GM23338 (cell line): ENCODE data around the gene ATR. TPM values are rescaled to one million over a fixed set of nuclear protein-coding genes. Genes with fewer than 3 reads are reported as not detected.

Source experiments
- ATAC-seq: fragments of 200-7000 bp; cut with Tn5 transposase; 3 replicates; pipeline ENCODE4 v1.9.1; 2020
- DNase-seq: peaks from one replicate; pipeline ENCODE4 v3.0.0-alpha.2; 2015; ENCODE audit warnings: low spot score
- H2AFZ ChIP-seq: fragments of 200-600 bp; sonication (generic); 2 replicates; pipeline ENCODE4 v1.8.0; 2016; ENCODE audit warnings: antibody characterized with exemption, mild to moderate bottlenecking, moderate library complexity
- H3F3A ChIP-seq: fragments of 200-600 bp; sonication (generic); replicated peaks from 2 replicates; pipeline ENCODE4 v1.8.0; 2017; ENCODE audit warnings: antibody characterized with exemption, mixed run types, low read depth
- H3K27ac ChIP-seq: fragments of 200-600 bp; sonication (generic); 2 replicates; pipeline ENCODE4 v1.6.1; 2016; ENCODE audit warnings: low read depth
- H3K27me3 ChIP-seq: fragments of 200-600 bp; sonication (generic); 2 replicates; pipeline ENCODE4 v1.8.0; 2016; ENCODE audit warnings: mild to moderate bottlenecking, mixed run types, moderate library complexity; ENCODE audit not compliant: insufficient read depth
- H3K36me3 ChIP-seq: fragments of 200-600 bp; sonication (generic); 2 replicates; pipeline ENCODE4 v1.8.0; 2016; ENCODE audit warnings: mild to moderate bottlenecking; ENCODE audit not compliant: insufficient read depth
- H3K4me1 ChIP-seq: fragments of 200-600 bp; sonication (generic); 2 replicates; pipeline ENCODE4 v1.8.0; 2016; ENCODE audit warnings: mild to moderate bottlenecking, moderate library complexity; ENCODE audit not compliant: insufficient read depth
- H3K4me2 ChIP-seq: fragments of 200-600 bp; sonication (generic); 2 replicates; pipeline ENCODE4 v1.7.1; 2017; ENCODE audit warnings: mixed run types
- H3K4me3 ChIP-seq: fragments of 200-600 bp; sonication (generic); 2 replicates; pipeline ENCODE4 v1.6.1; 2016; ENCODE audit warnings: mixed run types
- H3K79me2 ChIP-seq: fragments of 200-600 bp; sonication (generic); replicated peaks from 2 replicates; pipeline ENCODE4 v1.8.0; 2017; ENCODE audit warnings: mild to moderate bottlenecking; ENCODE audit not compliant: insufficient read depth
- H3K9me2 ChIP-seq: fragments of 200-600 bp; sonication (generic); 2 replicates; pipeline ENCODE4 v1.8.0; 2017; ENCODE audit not compliant: insufficient read depth
- H4K20me1 ChIP-seq: fragments of 200-600 bp; sonication (generic); replicated peaks from 2 replicates; pipeline ENCODE4 v1.8.0; 2017; ENCODE audit warnings: mild to moderate bottlenecking; ENCODE audit not compliant: insufficient read depth
- H3K27ac Mint-ChIP-seq: 2 replicates; pipeline ENCODE4 v1.8.0; 2020; ENCODE audit warnings: inconsistent platforms, mild to moderate bottlenecking, moderate library complexity, mixed read lengths
- H3K27me3 Mint-ChIP-seq: 3 replicates; pipeline ENCODE4 v1.8.0; 2022; ENCODE audit warnings: low read depth, mild to moderate bottlenecking, moderate library complexity, mixed read lengths, inconsistent platforms; ENCODE audit not compliant: insufficient read depth, poor library complexity
- H3K36me3 Mint-ChIP-seq: 3 replicates; pipeline ENCODE4 v1.8.0; 2021; ENCODE audit warnings: low read depth, mild to moderate bottlenecking, inconsistent platforms, moderate library complexity, mixed read lengths
- H3K4me1 Mint-ChIP-seq: 3 replicates; pipeline ENCODE4 v1.8.0; 2020; ENCODE audit warnings: mild to moderate bottlenecking, inconsistent platforms, mixed read lengths
- H3K4me3 Mint-ChIP-seq: 3 replicates; pipeline ENCODE4 v1.8.0; 2021; ENCODE audit warnings: moderate library complexity, mild to moderate bottlenecking, inconsistent platforms, mixed read lengths
- H3K9me3 Mint-ChIP-seq: 3 replicates; pipeline ENCODE4 v1.8.0; 2020; ENCODE audit warnings: moderate library complexity, mild to moderate bottlenecking, inconsistent platforms, mixed read lengths
- CREB1 ChIP-seq: fragments of 250-450 bp; sonication (Bioruptor Pico); IDR thresholded peaks from 2 replicates; pipeline ENCODE4 v1.5.0; 2020; ENCODE audit warnings: low read depth, mild to moderate bottlenecking, moderate library complexity
- EZH2 ChIP-seq: fragments of 200-600 bp; sonication (generic); IDR thresholded peaks from one replicate; pipeline ENCODE4 v1.8.0; 2017; ENCODE audit warnings: antibody characterized with exemption, mild to moderate bottlenecking, low read depth; ENCODE audit not compliant: unreplicated experiment
- EZH2phosphoT487 ChIP-seq: fragments of 200-600 bp; sonication (generic); IDR thresholded peaks from one replicate; pipeline ENCODE4 v1.8.1; 2018; ENCODE audit warnings: antibody characterized with exemption; ENCODE audit not compliant: unreplicated experiment
- JUNB ChIP-seq: IDR thresholded peaks from one replicate; pipeline ENCODE4 v1.6.1; 2016; ENCODE audit warnings: antibody characterized with exemption; ENCODE audit not compliant: unreplicated experiment
- NANOG ChIP-seq: IDR thresholded peaks from 2 replicates; pipeline ENCODE4 v1.6.1; 2016; ENCODE audit warnings: antibody characterized with exemption, borderline replicate concordance
- POLR2AphosphoS5 ChIP-seq: IDR thresholded peaks from 2 replicates; pipeline ENCODE4 v1.6.1; 2016; ENCODE audit warnings: antibody characterized with exemption, low read depth
- STAT1 ChIP-seq: IDR thresholded peaks from one replicate; pipeline ENCODE4 v1.6.1; 2016; ENCODE audit warnings: antibody characterized with exemption; ENCODE audit not compliant: unreplicated experiment
- ZNF114 ChIP-seq: fragments of 250-450 bp; sonication (Bioruptor Pico); IDR thresholded peaks from 2 replicates; pipeline ENCODE4 v1.5.0; 2020; ENCODE audit warnings: mild to moderate bottlenecking, moderate library complexity
- ZNF331 ChIP-seq: fragments of 250-450 bp; sonication (Bioruptor Pico); IDR thresholded peaks from 2 replicates; pipeline ENCODE4 v1.5.0; 2020; ENCODE audit warnings: low read depth, mild to moderate bottlenecking, moderate library complexity
- polyA plus RNA-seq: library from polyadenylated mRNA; unstranded; fragments of >200 nt; fragmentation: Nextera tagmentation; extraction: Ambion mirVana; gene quantifications from 2 replicates; pipeline ENCODE4 v1.2.1, GENCODE V29; 2016
- total RNA-seq: library from RNA; depleted of rRNA; stranded (reverse); fragments of >200 nt; shearing (Covaris generic); gene quantifications from 2 replicates; pipeline ENCODE4 v1.2.3, GENCODE V29; 2014
- TF ChIP-seq, protein P1 (sequence below), 2 experiments: fragments of 200-600 bp in 1 of 2; sonication (generic) in 1 of 2; conservative IDR thresholded peaks; 2 replicates each; pipeline versions ENCODE4 v1.5.1 to v1.6.1; 2016 to 2017; ENCODE audit warnings: antibody characterized with exemption in 2 of 2, low read depth in 2 of 2, mild to moderate bottlenecking in 2 of 2, moderate library complexity in 1 of 2
- TF ChIP-seq, protein P2 (sequence below): fragments of 250-450 bp; sonication (Bioruptor Pico); IDR thresholded peaks from 2 replicates; pipeline ENCODE4 v1.5.0; 2020; ENCODE audit warnings: mild to moderate bottlenecking, moderate library complexity
- TF ChIP-seq, protein P3 (sequence below): IDR thresholded peaks from 2 replicates; pipeline ENCODE4 v1.6.1; 2016; ENCODE audit warnings: antibody characterized with exemption
- TF ChIP-seq, protein P4 (sequence below): IDR thresholded peaks from one replicate; pipeline ENCODE4 v1.6.1; 2018; ENCODE audit warnings: antibody characterized with exemption; ENCODE audit not compliant: unreplicated experiment

ATR gene
- total and polyA plus RNA-seq, 2 experiments from 2014 or later: 29.7 to 39.1 TPM

DNA sequence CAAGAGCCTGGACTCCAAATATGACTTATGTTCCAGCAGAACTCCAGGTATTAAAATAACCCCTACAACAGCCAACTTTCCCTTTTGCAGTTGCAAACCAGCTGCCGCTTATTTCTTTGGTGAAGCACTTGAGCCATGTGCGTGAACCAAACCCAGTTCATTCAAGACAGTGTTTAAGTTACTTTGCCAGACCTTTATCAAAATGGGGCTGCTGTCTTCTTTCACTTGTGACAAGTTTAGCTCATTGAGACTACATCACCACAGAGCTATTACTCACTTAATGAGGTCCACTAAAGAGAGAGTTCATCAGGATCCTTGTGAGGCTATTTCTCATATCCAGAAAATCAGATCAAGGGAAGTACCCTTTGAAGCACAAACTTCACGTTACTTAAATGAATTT, 128.3 kb downstream of the ATR start:
- DNase-seq (no peak), ATAC-seq (no peak)
- peaks cover 2% of the 10 kb centered on the region; the same call in 1 of the 2 replicates for H4K20me1 ChIP-seq
- no peaks in the 10 kb centered on the region for H3F3A ChIP-seq
- Mint-ChIP-seq H3K27ac (no peak overlapping the region), H3K27me3 (no peaks in the 10 kb centered on the region), H3K36me3 (no peaks in the 10 kb centered on the region; the same call in 1 of the 3 replicates), H3K4me3 (no peak overlapping the region), H3K9me3 (no peaks in the 10 kb centered on the region), H3K4me1 (peaks cover 9% of the 10 kb centered on the region)
- H3K79me2 ChIP-seq: peaks cover 21% of the 10 kb centered on the region
- no peak overlapping the region for H3K4me2 ChIP-seq
- TF ChIP-seq, protein P1, sequence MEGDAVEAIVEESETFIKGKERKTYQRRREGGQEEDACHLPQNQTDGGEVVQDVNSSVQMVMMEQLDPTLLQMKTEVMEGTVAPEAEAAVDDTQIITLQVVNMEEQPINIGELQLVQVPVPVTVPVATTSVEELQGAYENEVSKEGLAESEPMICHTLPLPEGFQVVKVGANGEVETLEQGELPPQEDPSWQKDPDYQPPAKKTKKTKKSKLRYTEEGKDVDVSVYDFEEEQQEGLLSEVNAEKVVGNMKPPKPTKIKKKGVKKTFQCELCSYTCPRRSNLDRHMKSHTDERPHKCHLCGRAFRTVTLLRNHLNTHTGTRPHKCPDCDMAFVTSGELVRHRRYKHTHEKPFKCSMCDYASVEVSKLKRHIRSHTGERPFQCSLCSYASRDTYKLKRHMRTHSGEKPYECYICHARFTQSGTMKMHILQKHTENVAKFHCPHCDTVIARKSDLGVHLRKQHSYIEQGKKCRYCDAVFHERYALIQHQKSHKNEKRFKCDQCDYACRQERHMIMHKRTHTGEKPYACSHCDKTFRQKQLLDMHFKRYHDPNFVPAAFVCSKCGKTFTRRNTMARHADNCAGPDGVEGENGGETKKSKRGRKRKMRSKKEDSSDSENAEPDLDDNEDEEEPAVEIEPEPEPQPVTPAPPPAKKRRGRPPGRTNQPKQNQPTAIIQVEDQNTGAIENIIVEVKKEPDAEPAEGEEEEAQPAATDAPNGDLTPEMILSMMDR (conservative IDR thresholded peaks at IDR 0.05; ENCODE audit: low read depth in 2 of 2): no peak
- TF ChIP-seq, protein P2, sequence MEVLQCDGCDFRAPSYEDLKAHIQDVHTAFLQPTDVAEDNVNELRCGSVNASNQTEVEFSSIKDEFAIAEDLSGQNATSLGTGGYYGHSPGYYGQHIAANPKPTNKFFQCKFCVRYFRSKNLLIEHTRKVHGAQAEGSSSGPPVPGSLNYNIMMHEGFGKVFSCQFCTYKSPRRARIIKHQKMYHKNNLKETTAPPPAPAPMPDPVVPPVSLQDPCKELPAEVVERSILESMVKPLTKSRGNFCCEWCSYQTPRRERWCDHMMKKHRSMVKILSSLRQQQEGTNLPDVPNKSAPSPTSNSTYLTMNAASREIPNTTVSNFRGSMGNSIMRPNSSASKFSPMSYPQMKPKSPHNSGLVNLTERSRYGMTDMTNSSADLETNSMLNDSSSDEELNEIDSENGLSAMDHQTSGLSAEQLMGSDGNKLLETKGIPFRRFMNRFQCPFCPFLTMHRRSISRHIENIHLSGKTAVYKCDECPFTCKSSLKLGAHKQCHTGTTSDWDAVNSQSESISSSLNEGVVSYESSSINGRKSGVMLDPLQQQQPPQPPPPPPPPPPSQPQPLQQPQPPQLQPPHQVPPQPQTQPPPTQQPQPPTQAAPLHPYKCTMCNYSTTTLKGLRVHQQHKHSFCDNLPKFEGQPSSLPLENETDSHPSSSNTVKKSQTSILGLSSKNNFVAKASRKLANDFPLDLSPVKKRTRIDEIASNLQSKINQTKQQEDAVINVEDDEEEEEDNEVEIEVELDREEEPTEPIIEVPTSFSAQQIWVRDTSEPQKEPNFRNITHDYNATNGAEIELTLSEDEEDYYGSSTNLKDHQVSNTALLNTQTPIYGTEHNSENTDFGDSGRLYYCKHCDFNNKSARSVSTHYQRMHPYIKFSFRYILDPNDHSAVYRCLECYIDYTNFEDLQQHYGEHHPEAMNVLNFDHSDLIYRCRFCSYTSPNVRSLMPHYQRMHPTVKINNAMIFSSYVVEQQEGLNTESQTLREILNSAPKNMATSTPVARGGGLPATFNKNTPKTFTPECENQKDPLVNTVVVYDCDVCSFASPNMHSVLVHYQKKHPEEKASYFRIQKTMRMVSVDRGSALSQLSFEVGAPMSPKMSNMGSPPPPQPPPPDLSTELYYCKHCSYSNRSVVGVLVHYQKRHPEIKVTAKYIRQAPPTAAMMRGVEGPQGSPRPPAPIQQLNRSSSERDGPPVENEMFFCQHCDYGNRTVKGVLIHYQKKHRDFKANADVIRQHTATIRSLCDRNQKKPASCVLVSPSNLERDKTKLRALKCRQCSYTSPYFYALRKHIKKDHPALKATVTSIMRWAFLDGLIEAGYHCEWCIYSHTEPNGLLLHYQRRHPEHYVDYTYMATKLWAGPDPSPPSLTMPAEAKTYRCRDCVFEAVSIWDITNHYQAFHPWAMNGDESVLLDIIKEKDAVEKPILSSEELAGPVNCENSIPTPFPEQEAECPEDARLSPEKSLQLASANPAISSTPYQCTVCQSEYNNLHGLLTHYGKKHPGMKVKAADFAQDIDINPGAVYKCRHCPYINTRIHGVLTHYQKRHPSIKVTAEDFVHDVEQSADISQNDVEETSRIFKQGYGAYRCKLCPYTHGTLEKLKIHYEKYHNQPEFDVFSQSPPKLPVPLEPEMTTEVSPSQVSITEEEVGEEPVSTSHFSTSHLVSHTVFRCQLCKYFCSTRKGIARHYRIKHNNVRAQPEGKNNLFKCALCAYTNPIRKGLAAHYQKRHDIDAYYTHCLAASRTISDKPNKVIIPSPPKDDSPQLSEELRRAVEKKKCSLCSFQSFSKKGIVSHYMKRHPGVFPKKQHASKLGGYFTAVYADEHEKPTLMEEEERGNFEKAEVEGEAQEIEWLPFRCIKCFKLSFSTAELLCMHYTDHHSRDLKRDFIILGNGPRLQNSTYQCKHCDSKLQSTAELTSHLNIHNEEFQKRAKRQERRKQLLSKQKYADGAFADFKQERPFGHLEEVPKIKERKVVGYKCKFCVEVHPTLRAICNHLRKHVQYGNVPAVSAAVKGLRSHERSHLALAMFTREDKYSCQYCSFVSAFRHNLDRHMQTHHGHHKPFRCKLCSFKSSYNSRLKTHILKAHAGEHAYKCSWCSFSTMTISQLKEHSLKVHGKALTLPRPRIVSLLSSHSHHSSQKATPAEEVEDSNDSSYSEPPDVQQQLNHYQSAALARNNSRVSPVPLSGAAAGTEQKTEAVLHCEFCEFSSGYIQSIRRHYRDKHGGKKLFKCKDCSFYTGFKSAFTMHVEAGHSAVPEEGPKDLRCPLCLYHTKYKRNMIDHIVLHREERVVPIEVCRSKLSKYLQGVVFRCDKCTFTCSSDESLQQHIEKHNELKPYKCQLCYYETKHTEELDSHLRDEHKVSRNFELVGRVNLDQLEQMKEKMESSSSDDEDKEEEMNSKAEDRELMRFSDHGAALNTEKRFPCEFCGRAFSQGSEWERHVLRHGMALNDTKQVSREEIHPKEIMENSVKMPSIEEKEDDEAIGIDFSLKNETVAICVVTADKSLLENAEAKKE (CRISPR knock-in tag): no peak
- no peak for TF ChIP-seq NANOG
- TF ChIP-seq STAT1: no peak
- no peak for TF ChIP-seq ZNF114 (CRISPR knock-in tag)
- no peak for TF ChIP-seq ZNF331 (CRISPR knock-in tag)
- no peak for TF ChIP-seq JUNB
- no peak for TF ChIP-seq EZH2phosphoT487
- TF ChIP-seq, protein P3, sequence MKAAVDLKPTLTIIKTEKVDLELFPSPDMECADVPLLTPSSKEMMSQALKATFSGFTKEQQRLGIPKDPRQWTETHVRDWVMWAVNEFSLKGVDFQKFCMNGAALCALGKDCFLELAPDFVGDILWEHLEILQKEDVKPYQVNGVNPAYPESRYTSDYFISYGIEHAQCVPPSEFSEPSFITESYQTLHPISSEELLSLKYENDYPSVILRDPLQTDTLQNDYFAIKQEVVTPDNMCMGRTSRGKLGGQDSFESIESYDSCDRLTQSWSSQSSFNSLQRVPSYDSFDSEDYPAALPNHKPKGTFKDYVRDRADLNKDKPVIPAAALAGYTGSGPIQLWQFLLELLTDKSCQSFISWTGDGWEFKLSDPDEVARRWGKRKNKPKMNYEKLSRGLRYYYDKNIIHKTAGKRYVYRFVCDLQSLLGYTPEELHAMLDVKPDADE: no peak
- TF ChIP-seq CREB1: no peak
- TF ChIP-seq POLR2AphosphoS5: no peak
- TF ChIP-seq, protein P4, sequence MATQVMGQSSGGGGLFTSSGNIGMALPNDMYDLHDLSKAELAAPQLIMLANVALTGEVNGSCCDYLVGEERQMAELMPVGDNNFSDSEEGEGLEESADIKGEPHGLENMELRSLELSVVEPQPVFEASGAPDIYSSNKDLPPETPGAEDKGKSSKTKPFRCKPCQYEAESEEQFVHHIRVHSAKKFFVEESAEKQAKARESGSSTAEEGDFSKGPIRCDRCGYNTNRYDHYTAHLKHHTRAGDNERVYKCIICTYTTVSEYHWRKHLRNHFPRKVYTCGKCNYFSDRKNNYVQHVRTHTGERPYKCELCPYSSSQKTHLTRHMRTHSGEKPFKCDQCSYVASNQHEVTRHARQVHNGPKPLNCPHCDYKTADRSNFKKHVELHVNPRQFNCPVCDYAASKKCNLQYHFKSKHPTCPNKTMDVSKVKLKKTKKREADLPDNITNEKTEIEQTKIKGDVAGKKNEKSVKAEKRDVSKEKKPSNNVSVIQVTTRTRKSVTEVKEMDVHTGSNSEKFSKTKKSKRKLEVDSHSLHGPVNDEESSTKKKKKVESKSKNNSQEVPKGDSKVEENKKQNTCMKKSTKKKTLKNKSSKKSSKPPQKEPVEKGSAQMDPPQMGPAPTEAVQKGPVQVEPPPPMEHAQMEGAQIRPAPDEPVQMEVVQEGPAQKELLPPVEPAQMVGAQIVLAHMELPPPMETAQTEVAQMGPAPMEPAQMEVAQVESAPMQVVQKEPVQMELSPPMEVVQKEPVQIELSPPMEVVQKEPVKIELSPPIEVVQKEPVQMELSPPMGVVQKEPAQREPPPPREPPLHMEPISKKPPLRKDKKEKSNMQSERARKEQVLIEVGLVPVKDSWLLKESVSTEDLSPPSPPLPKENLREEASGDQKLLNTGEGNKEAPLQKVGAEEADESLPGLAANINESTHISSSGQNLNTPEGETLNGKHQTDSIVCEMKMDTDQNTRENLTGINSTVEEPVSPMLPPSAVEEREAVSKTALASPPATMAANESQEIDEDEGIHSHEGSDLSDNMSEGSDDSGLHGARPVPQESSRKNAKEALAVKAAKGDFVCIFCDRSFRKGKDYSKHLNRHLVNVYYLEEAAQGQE: no peak
- TF ChIP-seq EZH2: no peak
- no peaks in the 10 kb centered on the region for H3K4me1 ChIP-seq
- H3K27ac ChIP-seq: no peak overlapping the region
- H3K27me3 ChIP-seq: no peaks in the 10 kb centered on the region
- no peaks in the 10 kb centered on the region for H3K9me2 ChIP-seq
- H3K4me3 ChIP-seq: no peak overlapping the region
- H2AFZ ChIP-seq: no peak overlapping the region
- no peaks in the 10 kb centered on the region for H3K36me3 ChIP-seq
